Mesenchymal stem cell (in vitro differentiated cells and primary cell): ENCODE results near the gene DDC.

Experiments
- DNase-seq: peaks from one replicate; pipeline ENCODE4 v3.0.0-alpha.2; 2013
- H2AFZ ChIP-seq: one replicate; pipeline ENCODE4 v1.6.1; 2013; ENCODE audit warnings: low read depth, mild to moderate bottlenecking, control low read depth, inconsistent platforms, low read length, moderate library complexity
- H2AK5ac ChIP-seq: 2 replicates; pipeline ENCODE4 v1.6.1; 2013; ENCODE audit warnings: low read length, moderate library complexity, mild to moderate bottlenecking, inconsistent platforms; ENCODE audit not compliant: severe bottlenecking
- H2BK120ac ChIP-seq: one replicate; pipeline ENCODE4 v1.6.1; 2013; ENCODE audit warnings: low read depth, mild to moderate bottlenecking, inconsistent platforms, low read length, moderate library complexity
- H2BK12ac ChIP-seq, 2 experiments: one replicate each; pipeline ENCODE4 v1.6.1; 2013; ENCODE audit warnings: inconsistent platforms in 2 of 2, low read length in 2 of 2, mild to moderate bottlenecking in 2 of 2, moderate library complexity in 2 of 2, control low read depth in 1 of 2
- H2BK15ac ChIP-seq: one replicate; pipeline ENCODE4 v1.6.1; 2013; ENCODE audit warnings: mild to moderate bottlenecking, low read depth, inconsistent platforms; ENCODE audit not compliant: poor library complexity, severe bottlenecking
- H2BK5ac ChIP-seq: 2 replicates; pipeline ENCODE4 v1.6.1; 2013; ENCODE audit warnings: low read depth, mild to moderate bottlenecking, low read length, control low read depth, inconsistent platforms; ENCODE audit not compliant: poor library complexity, severe bottlenecking
- H3K14ac ChIP-seq, 2 experiments: one replicate each; pipeline ENCODE4 v1.6.1; 2013; ENCODE audit warnings: inconsistent platforms in 2 of 2, low read length in 2 of 2, control low read depth in 1 of 2, mild to moderate bottlenecking in 1 of 2, moderate library complexity in 1 of 2
- H3K18ac ChIP-seq, 2 experiments: one replicate each; pipeline ENCODE4 v1.6.1; 2013; ENCODE audit warnings: inconsistent platforms in 2 of 2, low read length in 2 of 2, control low read depth in 1 of 2, low read depth in 1 of 2, mild to moderate bottlenecking in 1 of 2
- H3K23ac ChIP-seq, 2 experiments: one replicate each; pipeline ENCODE4 v1.6.1; 2013; ENCODE audit warnings: inconsistent platforms in 2 of 2, low read length in 2 of 2, mild to moderate bottlenecking in 2 of 2, moderate library complexity in 2 of 2, control low read depth in 1 of 2
- H3K27ac ChIP-seq: 2 replicates; pipeline ENCODE4 v1.5.1; 2013; ENCODE audit warnings: mild to moderate bottlenecking, moderate library complexity, low read length, control low read depth, inconsistent platforms; ENCODE audit not compliant: poor library complexity, severe bottlenecking
- H3K27me3 ChIP-seq, 2 experiments: 2 replicates each; pipeline versions ENCODE4 v1.6.1 to v1.7.0; 2013; ENCODE audit warnings: low read length in 2 of 2, mild to moderate bottlenecking in 2 of 2, moderate library complexity in 2 of 2, control low read depth in 1 of 2, inconsistent platforms in 1 of 2; ENCODE audit not compliant: control insufficient read depth in 1 of 2, insufficient read depth in 1 of 2
- H3K36me3 ChIP-seq, 2 experiments: 2 replicates each; pipeline versions ENCODE4 v1.6.1 to v1.7.0; 2013; ENCODE audit warnings: low read length in 2 of 2, control low read depth in 1 of 2, inconsistent platforms in 1 of 2, low read depth in 1 of 2, mild to moderate bottlenecking in 1 of 2; ENCODE audit not compliant: insufficient read depth in 2 of 2, control insufficient read depth in 1 of 2
- H3K4ac ChIP-seq, 2 experiments: one replicate each; pipeline ENCODE4 v1.6.1; 2013; ENCODE audit warnings: inconsistent platforms in 2 of 2, low read length in 2 of 2, mild to moderate bottlenecking in 2 of 2, moderate library complexity in 2 of 2, control low read depth in 1 of 2, low read depth in 1 of 2
- H3K4me1 ChIP-seq: 2 replicates; pipeline ENCODE4 v1.6.1; 2013; ENCODE audit warnings: low read depth, low read length, control low read depth; ENCODE audit not compliant: control insufficient read depth, insufficient read depth
- H3K4me2 ChIP-seq: 2 replicates; pipeline ENCODE4 v1.6.1; 2013; ENCODE audit warnings: low read length, mild to moderate bottlenecking, inconsistent platforms; ENCODE audit not compliant: poor library complexity, severe bottlenecking
- H3K4me3 ChIP-seq, 2 experiments: 2 replicates each; pipeline versions ENCODE4 v1.5.1 to v1.7.0; 2013; ENCODE audit warnings: low read length in 2 of 2, mild to moderate bottlenecking in 2 of 2, control low read depth in 1 of 2, low read depth in 1 of 2; ENCODE audit not compliant: insufficient read depth in 1 of 2
- H3K79me1 ChIP-seq: replicated peaks from 2 replicates; pipeline ENCODE4 v1.6.1; 2013; ENCODE audit warnings: mild to moderate bottlenecking, control low read depth, low read length, inconsistent platforms; ENCODE audit not compliant: poor library complexity, severe bottlenecking
- H3K9ac ChIP-seq: 2 replicates; pipeline ENCODE4 v1.7.0; 2013; ENCODE audit warnings: mild to moderate bottlenecking, low read length, moderate library complexity
- H3K9me3 ChIP-seq: 2 replicates; pipeline ENCODE4 v1.7.0; 2013; ENCODE audit warnings: mild to moderate bottlenecking, low read length; ENCODE audit not compliant: control insufficient read depth
- H4K8ac ChIP-seq: one replicate; pipeline ENCODE4 v1.6.1; 2013; ENCODE audit warnings: inconsistent platforms, mild to moderate bottlenecking, low read length, moderate library complexity
- H4K91ac ChIP-seq: one replicate; pipeline ENCODE4 v1.6.1; 2013; ENCODE audit warnings: mild to moderate bottlenecking, low read length, inconsistent platforms
- WGBS: methylation state at CpG from one replicate; pipeline ENCODE4 v1.1.7; 2013; ENCODE audit warnings: mixed read lengths; 5-methylcytosine and 5-hydroxymethylcytosine counted together

Gene DDC

GRCh38 chr7:50560865-50561351 lies 4.3 kb downstream of the DDC start:
- Histone ChIP-seq H2BK120ac (no peak overlapping the region), H2AK5ac (no peak overlapping the region), H2BK5ac (no peak overlapping the region), H3K79me1 (no peaks in the 10 kb centered on the region), H3K27ac (no peak overlapping the region), H3K4me2 (no peak overlapping the region), H2BK15ac (no peak overlapping the region), H4K8ac (no peak overlapping the region), H4K91ac (no peak overlapping the region), H3K9me3 (no peaks in the 10 kb centered on the region), H3K9ac (no peak overlapping the region), H3K14ac (no peak overlapping the region), H3K36me3 (no peaks in the 10 kb centered on the region), H3K4me1 (peaks cover 10% of the 10 kb centered on the region), H2BK12ac (no peak overlapping the region), H3K4me3 (no peak overlapping the region), H3K27me3 (peaks cover 44 to 55% of the 10 kb centered on the region in 2 experiments), H3K18ac (no peak overlapping the region), H2AFZ (no peak overlapping the region), H3K23ac (no peak overlapping the region), H3K4ac (no peak overlapping the region)
- no peak for DNase-seq
- WGBS = 64% methylated on average over 4 of the region's 9 CpGs

GRCh38 chr7:50559881-50560280 lies 5.3 kb downstream of the DDC start:
- Histone ChIP-seq H3K27me3 (peaks cover 37 to 65% of the 10 kb centered on the region in 2 experiments), H3K9me3 (no peaks in the 10 kb centered on the region), H2BK15ac (no peak overlapping the region), H3K9ac (no peak overlapping the region), H3K36me3 (no peaks in the 10 kb centered on the region), H2AFZ (no peak overlapping the region), H4K91ac (no peak overlapping the region), H3K4me3 (no peak overlapping the region), H4K8ac (no peak overlapping the region), H3K14ac (no peak overlapping the region), H3K4ac (no peak overlapping the region), H2BK5ac (no peak overlapping the region), H3K79me1 (no peaks in the 10 kb centered on the region), H3K4me1 (peaks cover 9% of the 10 kb centered on the region), H3K27ac (no peak overlapping the region), H3K4me2 (no peak overlapping the region), H2BK120ac (no peak overlapping the region), H2AK5ac (no peak overlapping the region), H2BK12ac (no peak overlapping the region), H3K18ac (no peak overlapping the region), H3K23ac (no peak overlapping the region)
- 92% methylated on average over 7 of the region's 7 CpGs for WGBS
- DNase-seq = no peak

- DNase-seq = no peak
- H3K79me1 ChIP-seq = no peaks in the 10 kb centered on the region
- no peak overlapping the region for H4K91ac ChIP-seq
- peaks cover 28 to 61% of the 10 kb centered on the region in 2 experiments for H3K27me3 ChIP-seq
- H2BK5ac ChIP-seq = no peak overlapping the region
- no peak overlapping the region for H2BK12ac ChIP-seq
- H3K4ac ChIP-seq = no peak overlapping the region
- H3K9me3 ChIP-seq = no peaks in the 10 kb centered on the region
- H2AK5ac ChIP-seq = no peak overlapping the region
- peaks cover 9% of the 10 kb centered on the region for H3K4me1 ChIP-seq
- no peak overlapping the region for H3K27ac ChIP-seq
- no peak overlapping the region for H3K4me3 ChIP-seq
- no peak overlapping the region for H3K4me2 ChIP-seq
- no peak overlapping the region for H3K14ac ChIP-seq
- no peak overlapping the region for H3K23ac ChIP-seq
- H4K8ac ChIP-seq = no peak overlapping the region
- 75% methylated on average over 5 of the region's 5 CpGs for WGBS
- H2BK15ac ChIP-seq = no peak overlapping the region
- H3K36me3 ChIP-seq = no peaks in the 10 kb centered on the region
- H3K9ac ChIP-seq = no peak overlapping the region
- H3K18ac ChIP-seq = no peak overlapping the region
- H2AFZ ChIP-seq = no peak overlapping the region
- H2BK120ac ChIP-seq = no peak overlapping the region
These were observed 6.7 kb downstream of the DDC start for GRCh38 chr7:50558294-50559053.

- no peak overlapping the region for H2BK15ac ChIP-seq
- H2BK120ac ChIP-seq = no peak overlapping the region
- no peak overlapping the region for H3K18ac ChIP-seq
- H3K4me1 ChIP-seq = peaks cover 9% of the 10 kb centered on the region
- peaks cover 27 to 57% of the 10 kb centered on the region in 2 experiments for H3K27me3 ChIP-seq
- no CpG with 5 or more reads among the region's 2 CpGs for WGBS
- no peaks in the 10 kb centered on the region for H3K9me3 ChIP-seq
- DNase-seq = no peak
- H4K91ac ChIP-seq = no peak overlapping the region
- H2BK5ac ChIP-seq = no peak overlapping the region
- H3K23ac ChIP-seq = no peak overlapping the region
- H3K79me1 ChIP-seq = no peaks in the 10 kb centered on the region
- no peak overlapping the region for H3K27ac ChIP-seq
- peak overlapping the region in 1 of 2 experiments; percentile 34 for H3K4me3 ChIP-seq
- no peak overlapping the region for H3K14ac ChIP-seq
- no peak overlapping the region for H3K4me2 ChIP-seq
- no peak overlapping the region for H2BK12ac ChIP-seq
- H3K9ac ChIP-seq = no peak overlapping the region
- H2AFZ ChIP-seq = no peak overlapping the region
- no peaks in the 10 kb centered on the region for H3K36me3 ChIP-seq
- no peak overlapping the region for H2AK5ac ChIP-seq
- H3K4ac ChIP-seq = no peak overlapping the region
- H4K8ac ChIP-seq = no peak overlapping the region
These were observed 8.1 kb downstream of the DDC start for GRCh38 chr7:50557099-50557498.
